Pons (tissue), 1 donor: ENCODE measurements around the gene MRPL42.

Experiments used
- DNase-seq: peaks from one replicate; pipeline ENCODE4 v3.0.0-alpha.2; 2016; ENCODE audit warnings: low spot score

MRPL42 gene

GRCh38 chr12:93500201-93500600 is 32.9 kb downstream of the MRPL42 start:
- DNase-seq = no peak

- DNase-seq = no peak
Measured at GRCh38 chr12:93500667-93501066, 33.4 kb downstream of the MRPL42 start.

GRCh38 chr12:93502802-93503623 is 35.7 kb downstream of the MRPL42 start:
- DNase-seq = peak; percentile 55

- no peak for DNase-seq
Measured at GRCh38 chr12:93507165-93507564, 39.9 kb downstream of the MRPL42 start.

- DNase-seq = no peak
Measured at GRCh38 chr12:93509506-93509905, 42.2 kb downstream of the MRPL42 start.

GRCh38 chr12:93514853-93515252 is 47.5 kb downstream of the MRPL42 start:
- DNase-seq = no peak

- no peak for DNase-seq
Measured at GRCh38 chr12:93518725-93519124, 51.4 kb downstream of the MRPL42 start.

- DNase-seq = no peak
Measured at GRCh38 chr12:93519859-93520258, 52.5 kb downstream of the MRPL42 start.

- no peak for DNase-seq
Measured at GRCh38 chr12:93520454-93520853, 53.1 kb downstream of the MRPL42 start.

- DNase-seq = no peak
Measured at GRCh38 chr12:93521225-93522080, 54.1 kb downstream of the MRPL42 start.

GRCh38 chr12:93524386-93525133 is 57.2 kb downstream of the MRPL42 start:
- no peak for DNase-seq

- DNase-seq = no peak
Measured at GRCh38 chr12:93526786-93527428, 59.6 kb downstream of the MRPL42 start.

GRCh38 chr12:93530358-93530757 is 63.0 kb downstream of the MRPL42 start:
- no peak for DNase-seq

- DNase-seq = no peak
Measured at GRCh38 chr12:93533310-93533709, 66.0 kb downstream of the MRPL42 start.

GRCh38 chr12:93536111-93536765 is 68.9 kb downstream of the MRPL42 start:
- peak; percentile 8 for DNase-seq

- DNase-seq = peak; percentile 2
Measured at GRCh38 chr12:93536766-93537488, 69.6 kb downstream of the MRPL42 start.

GRCh38 chr12:93537769-93538168 is 70.5 kb downstream of the MRPL42 start:
- DNase-seq = no peak

- DNase-seq = no peak
Measured at GRCh38 chr12:93539821-93540220, 72.5 kb downstream of the MRPL42 start.

- DNase-seq = no peak
Measured at GRCh38 chr12:93540466-93540865, 73.2 kb downstream of the MRPL42 start.

- DNase-seq = no peak
Measured at GRCh38 chr12:93541578-93542225, 74.4 kb downstream of the MRPL42 start.
